HG02852 (cell line): ENCODE measurements around the gene MIER3.
"Not testable (repeated sequence)": the region's sequence is repeated elsewhere in the genome, so short reads cannot be mapped to it uniquely, and the experiment has no call there.

ENCODE experiments used
- ATAC-seq: cut with Tn5 transposase; IDR thresholded peaks from one replicate; pipeline ENCODE4 v1.9.1; 2021; ENCODE audit warnings: mild to moderate bottlenecking, moderate library complexity; ENCODE audit not compliant: unreplicated experiment

MIER3 gene

GRCh38 chr5:56951946-56952691 is at the start of gene MIER3:
MIER3 (minus strand) TSS chr5:56952123; CDS start chr5:56952102, 21 bp downstream.
- peak; percentile 91 for ATAC-seq

- no peak for ATAC-seq
Observed at GRCh38 chr5:56995596-56995995, 43.7 kb upstream of the MIER3 start.

GRCh38 chr5:56993241-56993640 is 41.3 kb upstream of the MIER3 start:
- no peak for ATAC-seq

- ATAC-seq, result no peak
Observed at GRCh38 chr5:56989676-56990075, 37.8 kb upstream of the MIER3 start.

GRCh38 chr5:56988490-56988889 is 36.6 kb upstream of the MIER3 start:
- no peak for ATAC-seq

GRCh38 chr5:56987171-56987570 is 35.2 kb upstream of the MIER3 start:
- ATAC-seq, result no peak

- peak; percentile 19 for ATAC-seq
Observed at GRCh38 chr5:56986626-56986947, 34.7 kb upstream of the MIER3 start.

- peak; percentile 59 for ATAC-seq
Observed at GRCh38 chr5:56985936-56986625, 34.2 kb upstream of the MIER3 start.

- ATAC-seq, result no peak
Observed at GRCh38 chr5:56984445-56984844, 32.5 kb upstream of the MIER3 start.

GRCh38 chr5:56983593-56984361 is 31.9 kb upstream of the MIER3 start:
- peak; percentile 60 for ATAC-seq

GRCh38 chr5:56981548-56982315 is 29.8 kb upstream of the MIER3 start:
- ATAC-seq, result no peak

- ATAC-seq, result no peak
Observed at GRCh38 chr5:56979968-56980367, 28.0 kb upstream of the MIER3 start.

GRCh38 chr5:56979526-56979925 is 27.6 kb upstream of the MIER3 start:
- ATAC-seq, result not testable (repeated sequence)

GRCh38 chr5:56977822-56978221 is 25.9 kb upstream of the MIER3 start:
- ATAC-seq, result no peak

- no peak for ATAC-seq
Observed at GRCh38 chr5:56977021-56977420, 25.1 kb upstream of the MIER3 start.

- ATAC-seq, result no peak
Observed at GRCh38 chr5:56974241-56974640, 22.3 kb upstream of the MIER3 start.

- ATAC-seq, result no peak
Observed at GRCh38 chr5:56973473-56973872, 21.6 kb upstream of the MIER3 start.

GRCh38 chr5:56971275-56971674 is 19.4 kb upstream of the MIER3 start:
- ATAC-seq, result no peak

GRCh38 chr5:56964173-56964572 is 12.2 kb upstream of the MIER3 start:
- no peak for ATAC-seq

- no peak for ATAC-seq
Observed at GRCh38 chr5:56963246-56963645, 11.3 kb upstream of the MIER3 start.

- ATAC-seq, result no peak
Observed at GRCh38 chr5:56962286-56962685, 10.4 kb upstream of the MIER3 start.
